22Rv1 (cell line): ENCODE data around the gene CTNND2.

Source experiments
- CTCF ChIP-seq: fragments of 450-650 bp; IDR thresholded peaks from 2 replicates; pipeline ENCODE4 v1.5.1; 2017; ENCODE audit warnings: mild to moderate bottlenecking
- ZFX ChIP-seq: fragments of 450-650 bp; IDR thresholded peaks from 2 replicates; pipeline ENCODE4 v1.6.1; 2017; ENCODE audit warnings: antibody characterized with exemption, borderline replicate concordance

- TF ChIP-seq ZFX (no peak), CTCF (no peak)
These were observed 909.9 kb downstream of the CTNND2 start for GRCh38 chr5:10994091-10994986.
